OCI-LY1 (cell line): Measurements from ENCODE around the gene NKTR.

ENCODE experiments used
- H2AFZ ChIP-seq: fragments of 200-600 bp; sonication (generic), shearing (Covaris generic); 2 replicates; pipeline ENCODE4 v1.6.0; 2014; ENCODE audit warnings: antibody characterized with exemption, mild to moderate bottlenecking, low read length
- H3F3A ChIP-seq: fragments of 200-600 bp; sonication (generic), shearing (Covaris generic); 2 replicates; pipeline ENCODE4 v1.6.0; 2014; ENCODE audit warnings: mild to moderate bottlenecking, antibody characterized with exemption, low read length, moderate library complexity; ENCODE audit not compliant: insufficient read depth
- H3K27ac ChIP-seq: fragments of 200-600 bp; sonication (generic); 2 replicates; pipeline ENCODE4 v1.5.1; 2014; ENCODE audit warnings: low read length, mixed run types, mild to moderate bottlenecking, low read depth; ENCODE audit not compliant: poor library complexity, severe bottlenecking
- H3K27me3 ChIP-seq: fragments of 200-600 bp; sonication (generic); 2 replicates; pipeline ENCODE4 v1.6.0; 2014; ENCODE audit warnings: antibody characterized with exemption, mild to moderate bottlenecking, low read length, moderate library complexity; ENCODE audit not compliant: insufficient read depth
- H3K36me3 ChIP-seq: fragments of 200-600 bp; sonication (generic); 2 replicates; pipeline ENCODE4 v1.6.1; 2014; ENCODE audit warnings: mild to moderate bottlenecking, antibody characterized with exemption, low read length, moderate library complexity, mixed read lengths; ENCODE audit not compliant: insufficient read depth
- H3K4me1 ChIP-seq: fragments of 200-600 bp; sonication (generic); 2 replicates; pipeline ENCODE4 v1.5.1; 2014; ENCODE audit warnings: mild to moderate bottlenecking, low read length, moderate library complexity; ENCODE audit not compliant: insufficient read depth, severe bottlenecking
- H3K4me2 ChIP-seq: fragments of 200-600 bp; sonication (generic), shearing (Covaris generic); 2 replicates; pipeline ENCODE4 v1.6.1; 2014; ENCODE audit warnings: low read length
- H3K4me3 ChIP-seq: fragments of 200-600 bp; sonication (generic); 2 replicates; pipeline ENCODE4 v1.5.1; 2014; ENCODE audit warnings: low read length, low read depth, mild to moderate bottlenecking, mixed read lengths; ENCODE audit not compliant: poor library complexity, severe bottlenecking
- H3K79me2 ChIP-seq: fragments of 200-600 bp; shearing (Covaris generic); 2 replicates; pipeline ENCODE4 v1.6.1; 2016; ENCODE audit warnings: mixed run types, low read length, mixed read lengths; ENCODE audit not compliant: insufficient read depth
- H3K9ac ChIP-seq: fragments of 200-600 bp; sonication (generic), shearing (Covaris generic); 2 replicates; pipeline ENCODE4 v1.6.1; 2014; ENCODE audit warnings: mild to moderate bottlenecking, low read length, mixed read lengths
- H3K9me2 ChIP-seq: fragments of 200-600 bp; sonication (generic), shearing (Covaris generic); 2 replicates; pipeline ENCODE4 v1.6.1; 2014; ENCODE audit warnings: low read depth, mild to moderate bottlenecking, low read length, mixed read lengths
- H3K9me3 ChIP-seq: fragments of 200-600 bp; shearing (Covaris generic); 2 replicates; pipeline ENCODE4 v1.6.1; 2014; ENCODE audit warnings: low read length, mixed read lengths
- H4K20me1 ChIP-seq: fragments of 200-600 bp; sonication (generic), shearing (Covaris generic); 2 replicates; pipeline ENCODE4 v1.6.0; 2016; ENCODE audit warnings: mild to moderate bottlenecking, low read length; ENCODE audit not compliant: insufficient read depth
- EZH2 ChIP-seq: fragments of 200-600 bp; sonication (generic), shearing (Covaris generic); IDR thresholded peaks from 2 replicates; pipeline ENCODE4 v1.8.0; 2017; ENCODE audit warnings: borderline replicate concordance, mixed run types, mild to moderate bottlenecking, antibody characterized with exemption, low read length, moderate library complexity, mixed read lengths
- TF ChIP-seq, protein P1 (sequence below): fragments of 200-600 bp; sonication (generic), shearing (Covaris generic); IDR thresholded peaks from 2 replicates; pipeline ENCODE4 v1.5.1; 2017; ENCODE audit warnings: mild to moderate bottlenecking, antibody characterized with exemption, low read length, moderate library complexity, mixed read lengths

Gene NKTR

DNA sequence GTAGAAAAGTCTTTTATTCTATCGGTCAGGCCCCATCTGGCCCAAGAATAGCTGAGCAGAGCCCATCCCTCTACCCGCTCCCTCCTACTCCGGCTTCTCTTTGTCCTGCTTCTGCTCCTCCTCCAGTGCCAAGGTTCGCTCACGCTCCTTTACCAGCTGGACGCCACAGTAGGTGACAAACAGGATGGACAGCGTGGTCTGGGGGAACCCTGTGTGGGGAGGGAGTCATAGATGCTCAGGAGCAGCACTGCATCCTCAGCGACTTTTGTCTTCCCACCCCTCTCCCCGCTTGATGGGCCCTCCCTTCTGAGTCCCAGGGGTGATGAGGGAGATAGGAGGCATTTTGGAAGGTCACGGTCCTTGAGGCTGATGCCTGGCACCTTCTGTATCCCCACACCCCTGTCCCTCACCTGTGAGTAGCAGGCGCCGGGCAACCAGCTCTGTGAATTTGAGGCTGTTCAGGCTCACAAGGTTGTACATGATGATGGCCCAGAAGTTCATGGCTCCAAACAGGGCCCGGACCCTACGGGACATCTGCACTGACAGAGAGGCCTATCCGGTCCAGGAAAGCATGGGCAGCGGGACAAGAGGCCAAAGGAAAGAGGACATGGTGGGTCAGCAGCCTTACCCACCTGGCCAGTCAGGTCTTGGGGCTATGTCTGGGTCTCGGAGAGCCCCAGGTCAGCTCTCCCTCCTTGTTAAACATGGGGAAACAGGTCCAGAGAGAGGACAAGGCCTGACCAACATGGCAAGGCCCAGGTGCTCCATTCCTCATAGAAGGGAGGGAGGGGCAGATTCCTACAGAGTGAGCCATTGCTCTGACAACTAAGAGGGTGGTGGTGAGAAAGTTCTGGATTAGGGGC, 92.4 kb downstream of the NKTR start:
- no peaks in the 10 kb centered on the region for H3K9me2 ChIP-seq

DNA sequence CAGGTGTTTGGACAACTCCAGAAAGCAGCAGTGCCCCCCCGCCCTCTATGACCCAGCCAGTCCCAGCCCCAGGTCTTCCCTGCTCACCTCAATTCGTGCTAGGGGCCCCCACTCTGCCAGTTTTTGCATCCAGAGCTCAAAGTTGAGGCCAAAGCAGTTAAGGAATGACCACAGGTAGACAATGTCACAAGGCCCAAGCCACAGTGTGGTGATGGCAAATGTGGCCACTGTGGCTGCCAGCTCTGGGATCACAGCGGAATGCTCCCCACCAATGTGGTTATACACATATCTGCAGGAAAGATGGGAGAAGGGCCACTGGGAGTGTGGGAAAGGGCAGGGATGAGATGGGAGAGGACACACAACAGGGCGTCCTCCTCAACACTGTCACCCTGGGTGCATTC, 93.0 kb downstream of the NKTR start:
- TF ChIP-seq, protein P1, sequence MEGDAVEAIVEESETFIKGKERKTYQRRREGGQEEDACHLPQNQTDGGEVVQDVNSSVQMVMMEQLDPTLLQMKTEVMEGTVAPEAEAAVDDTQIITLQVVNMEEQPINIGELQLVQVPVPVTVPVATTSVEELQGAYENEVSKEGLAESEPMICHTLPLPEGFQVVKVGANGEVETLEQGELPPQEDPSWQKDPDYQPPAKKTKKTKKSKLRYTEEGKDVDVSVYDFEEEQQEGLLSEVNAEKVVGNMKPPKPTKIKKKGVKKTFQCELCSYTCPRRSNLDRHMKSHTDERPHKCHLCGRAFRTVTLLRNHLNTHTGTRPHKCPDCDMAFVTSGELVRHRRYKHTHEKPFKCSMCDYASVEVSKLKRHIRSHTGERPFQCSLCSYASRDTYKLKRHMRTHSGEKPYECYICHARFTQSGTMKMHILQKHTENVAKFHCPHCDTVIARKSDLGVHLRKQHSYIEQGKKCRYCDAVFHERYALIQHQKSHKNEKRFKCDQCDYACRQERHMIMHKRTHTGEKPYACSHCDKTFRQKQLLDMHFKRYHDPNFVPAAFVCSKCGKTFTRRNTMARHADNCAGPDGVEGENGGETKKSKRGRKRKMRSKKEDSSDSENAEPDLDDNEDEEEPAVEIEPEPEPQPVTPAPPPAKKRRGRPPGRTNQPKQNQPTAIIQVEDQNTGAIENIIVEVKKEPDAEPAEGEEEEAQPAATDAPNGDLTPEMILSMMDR: no peak
- TF ChIP-seq EZH2: no peak
- no peaks in the 10 kb centered on the region for H3K4me1 ChIP-seq
- H3K9ac ChIP-seq: no peak overlapping the region
- H3K36me3 ChIP-seq: no peaks in the 10 kb centered on the region
- no peaks in the 10 kb centered on the region for H3K9me2 ChIP-seq
- H3F3A ChIP-seq: no peaks in the 10 kb centered on the region
- H3K79me2 ChIP-seq: no peaks in the 10 kb centered on the region
- H3K4me2 ChIP-seq: no peak overlapping the region
- H3K27me3 ChIP-seq: no peaks in the 10 kb centered on the region
- no peak overlapping the region for H3K27ac ChIP-seq
- H4K20me1 ChIP-seq: no peaks in the 10 kb centered on the region
- no peak overlapping the region for H2AFZ ChIP-seq
- no peaks in the 10 kb centered on the region for H3K9me3 ChIP-seq
- H3K4me3 ChIP-seq: no peak overlapping the region

More for the DNA sequence above, 92.4 kb downstream of the NKTR start:
- Histone ChIP-seq H3K4me3 (no peak overlapping the region), H4K20me1 (no peaks in the 10 kb centered on the region), H3F3A (no peaks in the 10 kb centered on the region), H3K9ac (no peak overlapping the region), H3K36me3 (no peaks in the 10 kb centered on the region), H3K27me3 (no peaks in the 10 kb centered on the region), H3K9me3 (no peaks in the 10 kb centered on the region), H2AFZ (no peak overlapping the region), H3K79me2 (no peaks in the 10 kb centered on the region), H3K4me2 (no peak overlapping the region), H3K27ac (no peak overlapping the region), H3K4me1 (no peaks in the 10 kb centered on the region)
- TF ChIP-seq, protein P1: no peak
- no peak for TF ChIP-seq EZH2

DNA sequence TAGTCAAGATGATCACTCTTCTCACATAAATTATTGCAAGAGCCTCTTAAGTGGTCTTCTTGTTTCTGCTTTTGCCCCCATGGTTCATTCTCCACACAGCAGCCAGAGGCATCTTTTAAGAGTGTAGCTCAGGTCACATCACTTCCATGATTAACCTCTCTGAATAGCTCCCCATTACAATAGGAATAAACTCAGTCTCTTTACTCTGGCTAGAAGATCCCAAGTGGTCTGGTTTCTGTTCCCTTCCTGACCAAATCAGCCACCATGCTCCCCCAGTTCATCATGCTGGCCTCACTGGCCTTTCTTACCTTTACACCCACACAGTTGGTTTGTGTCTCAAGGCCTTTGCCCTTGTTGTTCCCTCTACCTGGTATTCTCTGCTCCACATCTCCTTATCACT, 93.9 kb downstream of the NKTR start:
- no peaks in the 10 kb centered on the region for H3K9me3 ChIP-seq
- no peak overlapping the region for H2AFZ ChIP-seq
- no peak overlapping the region for H3K27ac ChIP-seq
- no peak overlapping the region for H3K9ac ChIP-seq
- H3K4me3 ChIP-seq: no peak overlapping the region
- no peaks in the 10 kb centered on the region for H4K20me1 ChIP-seq
- no peaks in the 10 kb centered on the region for H3K27me3 ChIP-seq
- H3K36me3 ChIP-seq: no peaks in the 10 kb centered on the region
- H3F3A ChIP-seq: no peaks in the 10 kb centered on the region
- no peak overlapping the region for H3K4me2 ChIP-seq
- TF ChIP-seq, protein P1: no peak
- no peak for TF ChIP-seq EZH2
- H3K4me1 ChIP-seq: no peaks in the 10 kb centered on the region
- no peaks in the 10 kb centered on the region for H3K9me2 ChIP-seq
- no peaks in the 10 kb centered on the region for H3K79me2 ChIP-seq
